Fibroblast of skin of right quadriceps (primary cell): Measurements from ENCODE around the gene WARS2.
"Not testable (repeated sequence)": the region's sequence is repeated elsewhere in the genome, so short reads cannot be mapped to it uniquely, and the experiment has no call there.

Source experiments
- DNase-seq: peaks from one replicate; pipeline ENCODE4 v3.0.0-alpha.2; 2013

Gene WARS2

DNA sequence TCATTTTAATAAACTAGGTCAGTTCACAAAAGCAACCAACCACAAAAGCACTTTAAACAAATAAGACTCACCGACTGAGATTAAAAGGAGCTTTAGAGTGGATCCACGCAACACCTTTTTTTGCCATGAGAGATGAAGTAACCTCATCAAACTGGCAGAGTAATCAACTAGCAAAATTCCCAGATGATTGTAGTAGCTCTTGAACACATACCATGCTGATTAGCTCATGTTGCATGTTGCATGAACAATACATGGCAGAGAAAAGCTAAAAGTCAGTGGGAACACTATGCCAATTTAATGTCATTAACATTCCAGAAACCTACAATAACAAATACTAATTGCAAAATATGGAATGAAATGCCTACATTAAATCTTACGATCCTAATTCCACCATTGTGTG is 4.1 kb downstream of the WARS2 start:
- peak; percentile 62 for DNase-seq

DNA sequence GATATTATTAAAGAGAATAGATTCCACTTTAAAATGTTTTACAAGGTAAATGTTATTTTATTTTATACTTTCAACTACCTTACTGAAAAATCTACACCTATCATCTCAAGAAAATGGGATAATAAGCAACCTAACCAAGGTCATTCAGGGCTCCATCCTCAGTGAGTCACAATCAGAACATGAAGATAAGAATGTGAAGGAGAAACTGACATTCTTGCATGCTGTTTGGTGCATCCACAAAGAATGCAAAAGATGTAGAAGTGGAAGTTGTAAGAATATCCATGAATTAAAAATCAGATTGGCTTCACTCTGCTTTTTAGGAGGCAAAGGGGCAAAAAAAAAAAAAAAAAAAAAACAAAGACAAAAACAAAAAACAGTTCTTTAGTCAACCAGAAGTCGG is 6.5 kb downstream of the WARS2 start:
- DNase-seq, result peak; percentile 69

DNA sequence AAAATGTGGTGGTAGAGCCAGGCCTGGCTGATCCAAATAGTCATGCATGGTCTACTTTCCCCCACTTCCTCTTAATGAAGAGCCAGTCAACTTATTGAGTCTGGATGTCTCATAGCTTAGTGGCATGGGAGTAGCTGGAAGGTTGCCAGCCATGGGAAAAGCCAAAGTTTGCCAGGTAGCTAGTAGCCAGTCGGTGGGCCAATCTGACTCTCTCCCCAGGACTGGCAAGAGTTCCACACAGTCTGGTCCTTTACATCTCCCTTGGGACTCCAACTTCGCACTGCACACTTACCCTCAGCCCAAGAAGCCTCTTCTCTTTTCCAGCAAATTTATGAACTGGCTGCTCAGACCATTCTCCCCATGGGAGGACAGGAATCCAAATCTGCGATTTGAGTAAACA is 8.3 kb downstream of the WARS2 start:
- DNase-seq, result peak; percentile 20

GRCh38 chr1:119125874-119126273 is 14.6 kb downstream of the WARS2 start:
- no peak for DNase-seq

DNA sequence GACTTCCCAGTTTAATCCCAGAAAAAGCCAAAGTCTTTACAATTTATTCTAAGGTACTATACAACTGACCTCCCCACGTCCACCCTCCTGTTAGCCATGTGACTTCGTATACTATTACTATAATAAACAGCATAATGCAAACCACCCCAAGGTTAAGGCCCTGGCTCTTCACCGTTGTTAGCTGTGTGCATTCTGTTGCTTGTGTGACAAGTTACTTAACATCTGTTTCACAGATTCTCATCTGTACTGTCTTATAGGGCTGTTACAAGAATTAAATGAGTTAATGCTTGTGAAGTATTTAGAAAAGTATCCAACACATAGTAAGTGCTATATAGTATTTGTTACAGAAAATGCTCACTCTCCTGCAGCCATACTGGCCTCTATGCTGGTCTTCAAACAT is 15.7 kb downstream of the WARS2 start:
- DNase-seq, result no peak

GRCh38 chr1:119121872-119122271 is 18.6 kb downstream of the WARS2 start:
- not testable (repeated sequence) for DNase-seq

DNA sequence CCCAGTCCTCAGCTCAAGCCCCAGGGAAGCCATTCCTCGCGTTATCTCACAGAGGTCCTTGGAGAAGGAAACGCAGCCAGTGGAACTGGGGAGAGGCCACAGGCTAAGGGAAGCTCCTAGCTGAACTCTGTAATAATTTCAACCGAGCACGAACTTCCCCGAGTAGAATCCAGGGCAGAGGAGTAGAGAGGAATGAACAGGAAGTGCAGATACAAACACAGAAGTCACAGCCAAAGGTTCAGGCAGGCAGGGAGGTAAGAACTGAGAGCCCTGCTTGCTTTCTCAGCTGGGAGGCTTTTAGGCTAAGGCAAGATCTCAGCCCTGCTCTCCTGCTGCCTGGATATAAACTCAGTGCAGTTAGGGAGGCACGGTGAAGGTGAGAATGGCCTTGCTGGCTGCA is 23.7 kb downstream of the WARS2 start:
- peak; percentile 18 for DNase-seq

- DNase-seq, result no peak
Measured at GRCh38 chr1:119115736-119116135, 24.7 kb downstream of the WARS2 start.

DNA sequence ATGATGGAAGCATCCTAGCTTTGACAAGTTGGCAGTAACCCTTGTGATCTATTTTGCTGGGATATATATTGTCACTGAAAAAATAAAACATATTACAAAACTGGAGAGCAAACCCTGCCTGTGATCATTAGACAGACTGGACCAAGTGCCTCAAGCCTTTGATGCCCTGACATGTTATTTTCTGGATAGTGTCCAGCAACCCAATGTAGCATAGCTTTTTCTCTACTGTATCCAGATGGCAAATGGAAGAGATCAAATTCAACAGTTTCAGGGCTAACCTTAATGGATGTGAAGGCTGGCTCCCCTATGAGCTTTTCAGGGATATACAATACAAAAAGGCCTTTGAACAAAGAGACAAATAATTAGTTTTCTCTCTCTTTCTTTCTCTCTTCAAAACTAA is 25.1 kb downstream of the WARS2 start:
- DNase-seq, result no peak

GRCh38 chr1:119114786-119115185 is 25.7 kb downstream of the WARS2 start:
- no peak for DNase-seq

- no peak for DNase-seq
Measured at GRCh38 chr1:119112791-119113190, 27.7 kb downstream of the WARS2 start.

GRCh38 chr1:119112244-119112643 is 28.2 kb downstream of the WARS2 start:
- DNase-seq, result no peak

- peak; percentile 80 for DNase-seq
Measured at GRCh38 chr1:119108988-119109387, 31.5 kb downstream of the WARS2 start.

DNA sequence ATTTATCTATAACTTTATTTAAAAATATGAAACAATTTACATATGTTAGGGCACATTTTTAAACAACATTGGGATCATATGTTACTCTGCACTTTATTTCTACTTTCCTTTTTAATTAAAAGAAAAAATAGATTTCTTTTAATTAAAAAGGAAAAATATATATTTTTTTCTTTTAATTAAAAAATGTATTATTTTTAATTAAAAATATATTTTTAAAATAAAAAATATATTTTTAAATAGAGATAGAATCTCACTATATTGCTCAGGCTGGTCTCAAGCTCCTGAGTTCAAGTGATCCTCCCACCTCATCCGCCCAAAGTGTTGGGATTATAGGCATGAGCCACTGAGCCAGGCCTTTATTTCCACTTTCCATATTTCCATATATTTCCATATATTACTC is 36.7 kb downstream of the WARS2 start:
- no peak for DNase-seq

- no peak for DNase-seq
Measured at GRCh38 chr1:119102051-119102450, 38.4 kb downstream of the WARS2 start.

DNA sequence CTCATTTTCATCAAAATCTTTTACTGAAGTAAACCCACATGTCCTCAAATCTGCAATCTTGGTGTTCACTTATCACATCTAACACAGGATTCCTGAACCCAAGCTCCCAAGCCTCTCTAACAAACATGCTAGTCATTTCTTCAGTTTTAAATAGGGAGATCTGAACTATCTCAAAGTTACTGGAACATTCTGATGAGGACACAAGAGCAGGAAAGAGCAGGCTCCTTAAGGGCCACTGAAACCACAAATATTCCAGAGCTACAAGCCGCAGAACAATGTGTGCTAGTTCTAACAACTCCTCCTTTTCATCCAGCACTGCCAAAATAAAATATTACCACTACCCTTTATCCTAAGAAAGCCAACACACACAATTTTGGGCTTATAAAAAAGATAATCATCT is 38.9 kb downstream of the WARS2 start:
- DNase-seq, result peak; percentile 62

GRCh38 chr1:119099775-119100174 is 40.7 kb downstream of the WARS2 start:
- no peak for DNase-seq

GRCh38 chr1:119097380-119097779 is 43.1 kb downstream of the WARS2 start:
- peak; percentile 17 for DNase-seq

- DNase-seq, result no peak
Measured at GRCh38 chr1:119093721-119094120, 46.7 kb downstream of the WARS2 start.

GRCh38 chr1:119091618-119092017 is 48.8 kb downstream of the WARS2 start:
- no peak for DNase-seq

GRCh38 chr1:119090250-119090649 is 50.2 kb downstream of the WARS2 start:
- DNase-seq, result no peak

DNA sequence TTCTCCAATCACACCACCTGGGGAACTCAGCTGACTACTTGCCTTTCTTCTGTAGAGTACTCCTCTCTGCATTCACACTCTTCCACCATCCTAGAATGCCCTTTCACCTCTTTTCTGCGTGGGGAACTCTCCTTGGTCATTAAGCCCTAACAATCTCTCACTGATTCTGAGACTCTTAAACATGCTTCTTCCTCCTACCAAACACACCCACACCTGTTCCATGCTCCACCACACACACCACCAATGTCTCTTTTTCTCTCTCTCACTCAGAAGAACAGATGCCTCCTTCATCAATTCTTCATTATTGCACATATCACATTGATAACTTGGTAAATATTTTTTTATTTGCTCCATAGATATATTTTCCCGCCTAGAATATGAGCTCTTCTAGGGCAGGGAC is 53.6 kb downstream of the WARS2 start:
- DNase-seq, result no peak

- DNase-seq, result no peak
Measured at GRCh38 chr1:119084798-119085197, 55.7 kb downstream of the WARS2 start.

DNA sequence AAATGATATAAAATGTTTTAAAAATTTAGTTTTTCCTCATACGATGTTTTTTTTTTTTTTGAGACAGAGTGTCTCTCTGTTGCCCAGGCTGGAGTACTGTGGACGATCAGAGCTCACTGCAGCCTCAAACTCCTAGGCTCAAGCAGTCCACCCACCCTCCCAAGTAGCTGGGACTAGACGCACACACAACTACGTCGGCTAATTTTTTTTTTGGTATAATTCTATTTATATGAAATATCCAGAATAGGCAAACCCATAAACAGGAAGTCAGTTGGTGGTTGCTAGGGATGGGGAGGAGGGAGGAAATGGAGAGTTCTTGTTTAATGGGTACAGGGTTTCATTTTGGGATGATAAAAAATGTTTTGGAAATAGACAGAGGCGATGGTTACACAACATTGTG is 56.5 kb downstream of the WARS2 start:
- DNase-seq, result no peak

- no peak for DNase-seq
Measured at GRCh38 chr1:119083479-119083878, 57.0 kb downstream of the WARS2 start.

DNA sequence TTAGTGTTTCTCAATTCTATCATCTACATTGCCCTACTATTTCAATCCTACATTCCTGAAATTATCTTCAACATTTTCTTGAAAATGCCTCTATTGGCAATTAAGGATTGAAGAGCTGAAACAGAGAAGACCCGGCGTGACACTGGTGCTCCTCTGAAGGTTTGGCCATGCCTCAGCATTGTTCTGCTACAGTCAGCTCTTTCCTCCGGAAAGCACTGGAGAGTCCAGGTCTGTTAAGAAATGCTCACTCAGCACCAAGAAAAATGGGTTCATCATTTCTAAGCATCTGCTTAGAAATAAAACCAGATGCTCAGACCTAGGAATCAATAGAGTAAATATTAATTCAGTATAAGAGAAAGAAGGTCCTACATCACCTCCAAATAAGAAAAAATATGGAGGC is 58.8 kb downstream of the WARS2 start:
- DNase-seq, result peak; percentile 14
